ENCODE measurements around the gene PHPT1.

DNA sequence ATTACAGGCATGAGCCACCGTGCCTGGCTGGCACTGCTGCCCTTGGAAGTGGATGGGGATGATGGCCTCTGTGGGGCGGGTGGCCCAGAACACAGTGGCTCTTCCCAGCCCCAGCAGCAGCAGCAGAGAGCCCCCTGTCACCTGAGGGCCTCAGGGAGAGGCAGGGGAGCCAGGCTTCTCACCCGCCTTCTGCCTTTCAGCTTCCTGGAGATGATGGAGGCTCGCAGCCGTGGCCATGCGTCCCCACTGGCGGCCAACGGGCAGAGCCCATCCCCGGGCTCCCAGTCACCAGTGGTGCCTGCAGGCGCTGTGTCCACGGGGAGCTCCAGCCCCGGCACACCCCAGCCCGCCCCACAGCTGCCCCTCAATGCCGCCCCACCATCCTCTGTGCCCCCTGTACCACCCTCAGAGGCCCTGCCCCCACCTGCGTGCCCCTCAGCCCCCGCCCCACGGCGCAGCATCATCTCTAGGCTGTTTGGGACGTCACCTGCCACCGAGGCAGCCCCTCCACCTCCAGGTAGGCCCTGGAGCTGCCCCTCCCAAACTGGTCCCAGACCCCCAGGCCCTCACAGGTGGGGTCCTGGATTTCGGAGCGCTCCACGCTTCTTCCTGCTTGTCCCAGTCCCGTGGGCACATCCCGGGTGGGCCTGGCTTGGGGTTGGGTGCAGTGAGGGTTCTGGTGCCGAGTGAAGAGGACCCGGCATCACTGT, 11.9 kb upstream of the PHPT1 start:
- TF ChIP-seq, protein P1, sequence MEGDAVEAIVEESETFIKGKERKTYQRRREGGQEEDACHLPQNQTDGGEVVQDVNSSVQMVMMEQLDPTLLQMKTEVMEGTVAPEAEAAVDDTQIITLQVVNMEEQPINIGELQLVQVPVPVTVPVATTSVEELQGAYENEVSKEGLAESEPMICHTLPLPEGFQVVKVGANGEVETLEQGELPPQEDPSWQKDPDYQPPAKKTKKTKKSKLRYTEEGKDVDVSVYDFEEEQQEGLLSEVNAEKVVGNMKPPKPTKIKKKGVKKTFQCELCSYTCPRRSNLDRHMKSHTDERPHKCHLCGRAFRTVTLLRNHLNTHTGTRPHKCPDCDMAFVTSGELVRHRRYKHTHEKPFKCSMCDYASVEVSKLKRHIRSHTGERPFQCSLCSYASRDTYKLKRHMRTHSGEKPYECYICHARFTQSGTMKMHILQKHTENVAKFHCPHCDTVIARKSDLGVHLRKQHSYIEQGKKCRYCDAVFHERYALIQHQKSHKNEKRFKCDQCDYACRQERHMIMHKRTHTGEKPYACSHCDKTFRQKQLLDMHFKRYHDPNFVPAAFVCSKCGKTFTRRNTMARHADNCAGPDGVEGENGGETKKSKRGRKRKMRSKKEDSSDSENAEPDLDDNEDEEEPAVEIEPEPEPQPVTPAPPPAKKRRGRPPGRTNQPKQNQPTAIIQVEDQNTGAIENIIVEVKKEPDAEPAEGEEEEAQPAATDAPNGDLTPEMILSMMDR (IDR thresholded peaks at IDR 0.05), result no peak
- TF ChIP-seq POLR2A (IDR thresholded peaks at IDR 0.05), result no peak

Measured in right lobe of liver (tissue), 4 donors.